Trophoblast cell (in vitro differentiated cells and primary cell): ENCODE results near the gene UCK2.
"Not testable (repeated sequence)": the region's sequence is repeated elsewhere in the genome, so short reads cannot be mapped to it uniquely, and the experiment has no call there.

ENCODE experiments used
- DNase-seq, 2 donors: peaks; one replicate each; pipeline ENCODE4 v3.0.0-alpha.2; 2016
- H2AFZ ChIP-seq: 2 replicates; pipeline ENCODE4 v1.6.1; 2013; ENCODE audit warnings: low read length, moderate library complexity, mild to moderate bottlenecking; ENCODE audit not compliant: insufficient read depth, poor library complexity
- H2AK5ac ChIP-seq: 2 replicates; pipeline ENCODE4 v1.6.1; 2013; ENCODE audit warnings: mild to moderate bottlenecking, low read length
- H2BK120ac ChIP-seq: 2 replicates; pipeline ENCODE4 v1.6.1; 2013; ENCODE audit warnings: low read length, mild to moderate bottlenecking, moderate library complexity; ENCODE audit not compliant: insufficient read depth, poor library complexity
- H2BK12ac ChIP-seq: 2 replicates; pipeline ENCODE4 v1.6.1; 2013; ENCODE audit warnings: mild to moderate bottlenecking, low read length, moderate library complexity
- H2BK5ac ChIP-seq: 2 replicates; pipeline ENCODE4 v1.6.1; 2013; ENCODE audit warnings: low read length, low read depth, moderate library complexity, mild to moderate bottlenecking; ENCODE audit not compliant: poor library complexity
- H3K14ac ChIP-seq: 2 replicates; pipeline ENCODE4 v1.6.1; 2013; ENCODE audit warnings: mild to moderate bottlenecking, low read length
- H3K18ac ChIP-seq: 2 replicates; pipeline ENCODE4 v1.6.1; 2013; ENCODE audit warnings: mild to moderate bottlenecking, low read length
- H3K23ac ChIP-seq: 2 replicates; pipeline ENCODE4 v1.6.1; 2013; ENCODE audit warnings: low read length
- H3K27ac ChIP-seq: 2 replicates; pipeline ENCODE4 v1.5.1; 2013; ENCODE audit warnings: low read depth, mild to moderate bottlenecking, inconsistent platforms, low read length, moderate library complexity
- H3K27me3 ChIP-seq: 2 replicates; pipeline ENCODE4 v1.6.1; 2013; ENCODE audit warnings: inconsistent platforms, mild to moderate bottlenecking, low read length, moderate library complexity; ENCODE audit not compliant: insufficient read depth
- H3K36me3 ChIP-seq, 2 experiments: 1 replicate in 1 of 2; 2 replicates in 1 of 2; pipeline ENCODE4 v1.6.1; 2013; ENCODE audit warnings: low read length in 2 of 2, mild to moderate bottlenecking in 2 of 2, moderate library complexity in 1 of 2; ENCODE audit not compliant: insufficient read depth in 2 of 2, control insufficient read depth in 1 of 2
- H3K4ac ChIP-seq: 2 replicates; pipeline ENCODE4 v1.6.1; 2013; ENCODE audit warnings: low read depth, mild to moderate bottlenecking, low read length, moderate library complexity
- H3K4me1 ChIP-seq, 2 experiments: 1 replicate in 1 of 2; 2 replicates in 1 of 2; pipeline ENCODE4 v1.6.1; 2013; ENCODE audit warnings: low read length in 2 of 2, mild to moderate bottlenecking in 2 of 2, moderate library complexity in 1 of 2; ENCODE audit not compliant: insufficient read depth in 2 of 2, control insufficient read depth in 1 of 2
- H3K4me2 ChIP-seq: 2 replicates; pipeline ENCODE4 v1.6.1; 2013; ENCODE audit warnings: inconsistent platforms, mild to moderate bottlenecking, low read length, moderate library complexity
- H3K4me3 ChIP-seq: 2 replicates; pipeline ENCODE4 v1.5.1; 2013; ENCODE audit warnings: mild to moderate bottlenecking, low read depth, low read length, inconsistent platforms
- H3K79me1 ChIP-seq: one replicate; pipeline ENCODE4 v1.6.1; 2013; ENCODE audit warnings: low read length
- H3K79me2 ChIP-seq: 2 replicates; pipeline ENCODE4 v1.6.1; 2013; ENCODE audit warnings: low read length, mild to moderate bottlenecking; ENCODE audit not compliant: control insufficient read depth, insufficient read depth, poor library complexity
- H3K9ac ChIP-seq: 2 replicates; pipeline ENCODE4 v1.6.1; 2013; ENCODE audit warnings: mild to moderate bottlenecking, low read length
- H3K9me3 ChIP-seq: 2 replicates; pipeline ENCODE4 v1.6.1; 2013; ENCODE audit warnings: low read depth, mild to moderate bottlenecking, control low read depth, inconsistent platforms, low read length; ENCODE audit not compliant: insufficient read depth
- H4K12ac ChIP-seq: 2 replicates; pipeline ENCODE4 v1.6.1; 2013; ENCODE audit warnings: low read depth, mild to moderate bottlenecking, low read length, moderate library complexity
- H4K8ac ChIP-seq: 2 replicates; pipeline ENCODE4 v1.6.1; 2013; ENCODE audit warnings: low read depth, mild to moderate bottlenecking, low read length, moderate library complexity
- H4K91ac ChIP-seq: one replicate; pipeline ENCODE4 v1.6.1; 2013; ENCODE audit warnings: low read depth, mild to moderate bottlenecking, low read length, moderate library complexity
- WGBS: extraction: QIAGEN DNeasy Blood & Tissue Kit; methylation state at CpG from one replicate; pipeline ENCODE4 v1.1.7; 2013; ENCODE audit warnings: missing lambda C conversion rate; ENCODE audit not compliant: insufficient read length, insufficient coverage; ENCODE audit errors: extremely low coverage; 5-methylcytosine and 5-hydroxymethylcytosine counted together

UCK2 gene

GRCh38 chr1:165793951-165794350, 33.5 kb upstream of the UCK2 start:
- Histone ChIP-seq H3K4me2 (no peak overlapping the region), H3K4me3 (no peak overlapping the region), H4K91ac (no peak overlapping the region), H3K27ac (no peak overlapping the region), H3K79me2 (no peaks in the 10 kb centered on the region), H2AK5ac (no peak overlapping the region), H4K8ac (no peak overlapping the region), H3K18ac (no peak overlapping the region), H2AFZ (no peak overlapping the region), H3K9me3 (no peaks in the 10 kb centered on the region), H3K9ac (no peak overlapping the region), H3K4me1 (no peaks in the 10 kb centered on the region), H3K27me3 (no peaks in the 10 kb centered on the region), H3K36me3 (no peaks in the 10 kb centered on the region), H3K79me1 (no peaks in the 10 kb centered on the region), H2BK12ac (no peak overlapping the region), H3K14ac (no peak overlapping the region), H4K12ac (no peak overlapping the region), H2BK5ac (no peak overlapping the region), H2BK120ac (no peak overlapping the region), H3K23ac (no peak overlapping the region), H3K4ac (no peak overlapping the region)
- no CpG with 5 or more reads among the region's 2 CpGs for WGBS
- no peak for DNase-seq

GRCh38 chr1:165795894-165796293, 31.5 kb upstream of the UCK2 start:
- H3K9ac ChIP-seq = no peak overlapping the region
- DNase-seq = no peak
- H3K27ac ChIP-seq = no peak overlapping the region
- no peak overlapping the region for H3K4me2 ChIP-seq
- no peak overlapping the region for H3K23ac ChIP-seq
- H2BK5ac ChIP-seq = no peak overlapping the region
- WGBS = no CpG with 5 or more reads among the region's 2 CpGs
- no peaks in the 10 kb centered on the region for H3K9me3 ChIP-seq
- no peak overlapping the region for H3K14ac ChIP-seq
- no peak overlapping the region for H2BK12ac ChIP-seq
- no peaks in the 10 kb centered on the region for H3K4me1 ChIP-seq
- H2AK5ac ChIP-seq = no peak overlapping the region
- no peak overlapping the region for H3K4me3 ChIP-seq
- H3K36me3 ChIP-seq = no peaks in the 10 kb centered on the region
- no peaks in the 10 kb centered on the region for H3K27me3 ChIP-seq
- H3K79me1 ChIP-seq = no peaks in the 10 kb centered on the region
- no peak overlapping the region for H3K18ac ChIP-seq
- H4K91ac ChIP-seq = no peak overlapping the region
- H2BK120ac ChIP-seq = no peak overlapping the region
- H2AFZ ChIP-seq = no peak overlapping the region
- H3K4ac ChIP-seq = no peak overlapping the region
- no peak overlapping the region for H4K12ac ChIP-seq
- H4K8ac ChIP-seq = no peak overlapping the region
- no peaks in the 10 kb centered on the region for H3K79me2 ChIP-seq

DNA sequence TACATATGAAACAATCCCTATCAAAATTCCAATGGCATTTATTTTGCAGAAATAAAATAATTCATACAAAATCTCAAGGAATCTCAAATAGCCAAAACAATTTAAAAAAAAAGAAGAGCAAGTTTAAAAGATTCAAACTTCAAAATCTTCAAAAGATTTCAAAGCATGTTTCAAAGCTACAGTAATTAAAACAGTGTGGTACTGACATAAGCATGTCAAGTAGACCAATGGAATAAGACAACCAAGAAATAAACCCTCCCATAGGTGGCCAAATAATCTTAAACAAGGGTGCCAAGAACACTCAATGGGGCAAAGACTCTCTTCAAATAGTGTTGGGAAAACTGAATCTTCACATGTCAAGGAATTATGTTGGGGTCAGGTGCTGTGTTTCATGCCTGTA, 28.0 kb upstream of the UCK2 start:
- Histone ChIP-seq H3K4ac (no peak overlapping the region), H4K91ac (no peak overlapping the region), H2BK5ac (no peak overlapping the region), H3K27me3 (no peaks in the 10 kb centered on the region), H2BK120ac (no peak overlapping the region), H3K23ac (no peak overlapping the region), H3K79me2 (no peaks in the 10 kb centered on the region), H4K12ac (no peak overlapping the region), H3K14ac (no peak overlapping the region), H4K8ac (no peak overlapping the region), H3K9me3 (peaks cover 2% of the 10 kb centered on the region), H2BK12ac (no peak overlapping the region), H3K18ac (no peak overlapping the region), H3K27ac (no peak overlapping the region), H3K79me1 (no peaks in the 10 kb centered on the region), H2AFZ (no peak overlapping the region), H2AK5ac (no peak overlapping the region), H3K4me1 (no peaks in the 10 kb centered on the region), H3K9ac (no peak overlapping the region), H3K36me3 (no peaks in the 10 kb centered on the region), H3K4me2 (no peak overlapping the region), H3K4me3 (no peak overlapping the region)
- no peak for DNase-seq

GRCh38 chr1:165804513-165804912, 22.9 kb upstream of the UCK2 start:
- not testable (repeated sequence) for H4K8ac ChIP-seq, H4K91ac ChIP-seq, H2BK5ac ChIP-seq, H3K18ac ChIP-seq, H3K14ac ChIP-seq, H3K27ac ChIP-seq, H2AK5ac ChIP-seq, H3K4me2 ChIP-seq, H3K9me3 ChIP-seq, H3K9ac ChIP-seq, H3K27me3 ChIP-seq, H3K79me2 ChIP-seq, H2BK120ac ChIP-seq, H3K4me3 ChIP-seq, DNase-seq, H2AFZ ChIP-seq, H2BK12ac ChIP-seq, H3K4me1 ChIP-seq, H3K4ac ChIP-seq, H3K79me1 ChIP-seq, H4K12ac ChIP-seq, H3K23ac ChIP-seq, H3K36me3 ChIP-seq
- no CpG with 5 or more reads among the region's 1 CpG for WGBS

DNA sequence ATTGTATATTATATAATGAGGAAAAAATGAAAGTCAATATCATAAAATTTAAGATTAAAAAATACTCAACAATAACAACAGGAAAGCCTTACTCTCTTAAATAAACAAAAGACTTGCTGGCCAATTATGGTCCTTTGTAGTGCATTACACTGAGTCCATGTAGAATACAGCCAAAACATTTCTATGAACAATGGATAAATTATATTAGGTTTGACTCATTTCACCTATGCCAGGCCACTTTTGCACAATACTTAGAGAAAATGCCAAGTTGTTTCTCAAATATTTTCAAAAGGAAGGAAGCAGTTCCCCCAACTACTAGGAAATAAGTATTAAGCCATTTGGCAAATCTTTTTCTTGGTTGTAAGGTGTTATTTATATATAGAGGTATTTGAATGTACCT, 19.8 kb upstream of the UCK2 start:
- Histone ChIP-seq H2BK120ac (no peak overlapping the region), H3K18ac (no peak overlapping the region)

More for the DNA sequence above, 19.8 kb upstream of the UCK2 start:
- no peaks in the 10 kb centered on the region for H3K36me3 ChIP-seq
- H3K9me3 ChIP-seq = no peaks in the 10 kb centered on the region
- H4K91ac ChIP-seq = no peak overlapping the region
- no peak overlapping the region for H2AK5ac ChIP-seq
- H3K79me1 ChIP-seq = no peaks in the 10 kb centered on the region
- no peak for DNase-seq
- H3K14ac ChIP-seq = no peak overlapping the region
- no peak overlapping the region for H2BK12ac ChIP-seq
- H3K4me1 ChIP-seq = no peaks in the 10 kb centered on the region
- no peaks in the 10 kb centered on the region for H3K27me3 ChIP-seq
- H2AFZ ChIP-seq = no peak overlapping the region
- no peak overlapping the region for H3K9ac ChIP-seq
- no peak overlapping the region for H4K12ac ChIP-seq
- H4K8ac ChIP-seq = no peak overlapping the region
- H3K79me2 ChIP-seq = no peaks in the 10 kb centered on the region
- H2BK5ac ChIP-seq = no peak overlapping the region
- H3K23ac ChIP-seq = no peak overlapping the region
- no peak overlapping the region for H3K4me3 ChIP-seq
- H3K27ac ChIP-seq = no peak overlapping the region
- no peak overlapping the region for H3K4me2 ChIP-seq
- H3K4ac ChIP-seq = no peak overlapping the region
